ENCODE results near the gene MGAT3. TPM values are rescaled to one million over a fixed set of nuclear protein-coding genes. Genes with fewer than 3 reads are reported as not detected.
A peak's percentile ranks its signal among the peaks of the same experiment; 100 is the strongest.

The MGAT3 gene
- total and polyA plus RNA-seq, 2 of the 8 experiments (the other 6 are each of a cell fraction or from before 2014, with no cell fraction given), result 4.3 to 9.2 TPM

- Histone ChIP-seq H3K23me2 (ENCODE audit: low read depth, low read length) (peaks cover 4% of the 10 kb centered on the region; the same call in 1 of the 2 replicates), H3K79me1 (ENCODE audit: low read depth, low read length) (no peaks in the 10 kb centered on the region), H3K27me3 (replicated peaks in 1 of 4; ENCODE audit: control insufficient read depth in 3 of 4, extremely low read depth in 1 of 4, insufficient read depth in 3 of 4, low read length in 3 of 4) (peaks cover 0 to 3% (median 1%) of the 10 kb centered on the region in 4 experiments; a peak in 2 of 7 replicates), H4K20me1 (replicated peaks in 1 of 2; ENCODE audit: control insufficient read depth in 1 of 2, insufficient read depth in 2 of 2, low read length in 2 of 2) (peaks cover 0 to 3% of the 10 kb centered on the region in 2 experiments), H2BK120ac (replicated peaks; ENCODE audit: low read depth, low read length) (no peak overlapping the region), H2AK5ac (ENCODE audit: low read depth, low read length) (no peak overlapping the region), H2BK15ac (ENCODE audit: low read length) (no peak overlapping the region), H3K14ac (ENCODE audit: insufficient read length) (no peak overlapping the region), H3K9me3 (ENCODE audit: insufficient read depth in 2 of 2, low read depth in 1 of 2, low read length in 1 of 2) (no peaks in the 10 kb centered on the region), H3K23ac (ENCODE audit: insufficient read length) (no peak overlapping the region), H2AFZ (ENCODE audit: low read length) (no peak overlapping the region), H3K4me1 (replicated peaks in 1 of 4; ENCODE audit: control insufficient read depth in 3 of 4, insufficient read depth in 4 of 4, low read length in 3 of 4) (peaks cover 0 to 8% (median 6%) of the 10 kb centered on the region in 4 experiments; a peak in 3 of 7 replicates), H3K4me2 (ENCODE audit: insufficient read depth in 1 of 2, low read depth in 2 of 2, low read length in 2 of 2) (no peak overlapping the region), H4K5ac (ENCODE audit: insufficient read length, low read depth, low read length) (no peak overlapping the region), H2BK5ac (ENCODE audit: low read depth, low read length) (no peak overlapping the region), H3K79me2 (ENCODE audit: control insufficient read depth in 1 of 2, insufficient read depth in 2 of 2, low read length in 2 of 2) (no peaks in the 10 kb centered on the region), H4K91ac (replicated peaks; ENCODE audit: insufficient read length, low read length) (no peak overlapping the region), H2BK12ac (ENCODE audit: low read depth, low read length) (no peak overlapping the region), H3K36me3 (ENCODE audit: control insufficient read depth in 2 of 4, insufficient read depth in 4 of 4, low read length in 3 of 4) (no peaks in the 10 kb centered on the region; a peak in 2 of 8 replicates), H3K27ac (ENCODE audit: low read depth, low read length) (no peak overlapping the region), H3K18ac (ENCODE audit: extremely low read depth, low read length) (no peak overlapping the region), H3K4ac (replicated peaks; ENCODE audit: insufficient read length, low read depth, low read length) (no peak overlapping the region), H2BK20ac (ENCODE audit: low read length) (no peak overlapping the region), H3K9ac (replicated peaks in 1 of 4; ENCODE audit: extremely low read depth in 1 of 4, low read depth in 3 of 4, low read length in 3 of 4) (no peak overlapping the region), H3K56ac (replicated peaks; ENCODE audit: insufficient read length, low read depth, low read length) (no peak overlapping the region), H3K4me3 (ENCODE audit: extremely low read depth in 1 of 4, insufficient read depth in 2 of 4, low read depth in 3 of 4, low read length in 4 of 4) (no peak overlapping the region), H4K8ac (ENCODE audit: extremely low read depth, insufficient read depth, low read length) (no peak overlapping the region)
- 0 out of 2 replicates have a peak, but pooled peaks have one; percentile 42 for TF ChIP-seq KDM1A (IDR thresholded peaks at IDR 0.05; ENCODE audit: borderline replicate concordance, low read length)
- TF ChIP-seq SRF (IDR thresholded peaks at IDR 0.05; ENCODE audit: low read depth, low read length), result no peak
- ChIA-PET POLR2A (ENCODE audit: partially characterized antibody) (interaction anchor here (1.0 to 2.9 kb wide), 4 partner anchors 10 to 124 kb away, joined by 3 to 10 read pairs (median 4); no protein-coding TSS in a partner anchor), CTCF (ENCODE audit: partially characterized antibody) (interaction anchor here (0.7 to 4.3 kb wide), 12 partner anchors 9 to 94 kb away, joined by 3 to 32 read pairs (median 6); partner anchors contain the start of gene TAB1)
- no peak for FAIRE-seq
- WGBS, 2 experiments (ENCODE audit: extremely low coverage in 1 of 2, insufficient coverage in 1 of 2, insufficient read length in 1 of 2, insufficient replicate concordance in 2 of 2, low coverage in 1 of 2, low lambda C conversion rate in 2 of 2, missing lambda C conversion rate in 1 of 2), result 88% methylated on average over 8 of the region's 8 CpGs; no CpG with 5 or more reads in 1 of the 2 experiments
- DNase-seq (ENCODE audit: low read depth in 1 of 2, low spot score in 2 of 2), result no peak
These were observed 21.2 kb upstream of the MGAT3 start for GRCh38 chr22:39435616-39436015.

All from H1 (cell line).